ELR (cell line): ENCODE results near the gene LRRC52.
"Not testable (repeated sequence)": the region's sequence is repeated elsewhere in the genome, so short reads cannot be mapped to it uniquely, and the experiment has no call there.

Experiments used
- DNase-seq: peaks from one replicate; pipeline ENCODE4 v3.0.0-alpha.2; 2015; ENCODE audit warnings: low read depth

Gene LRRC52

GRCh38 chr1:165581926-165582325 is 38.1 kb downstream of the LRRC52 start:
- DNase-seq, result no peak

GRCh38 chr1:165586398-165586797 is 42.6 kb downstream of the LRRC52 start:
- no peak for DNase-seq

DNA sequence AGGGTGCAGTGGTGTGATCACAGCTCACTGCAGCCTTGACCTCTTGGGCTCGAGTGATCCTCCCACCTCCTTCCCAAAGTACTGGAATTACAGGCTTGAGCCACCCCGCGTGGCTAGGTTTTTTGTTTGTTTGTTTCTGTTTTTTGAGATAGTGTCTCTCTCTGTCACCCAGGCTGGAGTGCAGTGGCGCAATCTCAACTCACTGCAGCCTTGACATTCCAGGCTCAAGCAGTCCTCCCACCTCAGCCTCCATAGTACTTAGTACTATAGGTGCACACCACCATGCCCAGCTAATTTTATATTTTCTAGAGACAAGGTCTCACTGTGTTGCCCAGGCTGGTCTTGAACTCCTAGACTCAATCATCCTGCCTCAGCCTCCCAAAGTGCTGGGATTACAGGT is 47.6 kb downstream of the LRRC52 start:
- DNase-seq, result not testable (repeated sequence)

DNA sequence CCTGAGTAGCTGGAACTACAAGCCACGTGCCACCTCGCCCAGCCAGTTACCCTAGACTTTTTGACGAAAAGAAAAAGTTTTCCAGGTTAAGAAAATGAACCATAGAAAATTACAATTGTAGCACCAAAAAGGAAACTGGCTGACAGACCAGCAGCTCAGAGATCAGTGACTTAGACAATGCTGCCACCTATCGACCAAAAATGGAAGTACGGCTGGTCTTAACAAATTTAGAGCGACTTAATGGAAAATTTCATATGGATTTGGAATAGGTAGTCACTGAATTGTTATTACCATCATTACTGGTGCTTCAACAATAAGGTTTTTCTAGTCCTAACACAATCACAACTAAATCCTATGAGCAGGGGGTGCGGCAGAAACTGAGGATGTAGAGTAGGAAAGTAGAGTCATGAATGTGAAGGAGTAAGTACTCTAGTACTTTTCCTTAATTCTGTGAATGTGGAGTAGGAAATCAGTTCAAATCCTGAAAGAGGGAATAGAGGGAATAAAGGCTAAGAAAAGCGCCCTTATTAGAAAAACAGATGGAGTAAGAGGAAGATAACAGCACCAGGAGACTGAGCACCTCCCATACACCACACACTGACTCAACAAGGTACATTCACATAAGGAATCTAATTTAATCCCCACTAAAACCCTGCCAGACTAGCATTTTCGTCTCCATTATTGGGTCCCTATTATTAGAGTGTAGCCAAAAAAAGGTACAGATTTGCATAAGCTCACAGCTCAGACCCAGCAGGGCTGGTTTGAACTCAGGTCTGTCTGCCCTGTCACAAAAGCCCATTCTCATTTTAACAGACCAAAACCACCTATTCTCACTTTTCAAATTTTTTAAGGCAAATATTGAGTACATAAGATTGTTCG is 49.4 kb downstream of the LRRC52 start:
- DNase-seq, result peak; percentile 75

GRCh38 chr1:165595246-165595938 is 51.6 kb downstream of the LRRC52 start:
- DNase-seq, result peak; percentile 13

DNA sequence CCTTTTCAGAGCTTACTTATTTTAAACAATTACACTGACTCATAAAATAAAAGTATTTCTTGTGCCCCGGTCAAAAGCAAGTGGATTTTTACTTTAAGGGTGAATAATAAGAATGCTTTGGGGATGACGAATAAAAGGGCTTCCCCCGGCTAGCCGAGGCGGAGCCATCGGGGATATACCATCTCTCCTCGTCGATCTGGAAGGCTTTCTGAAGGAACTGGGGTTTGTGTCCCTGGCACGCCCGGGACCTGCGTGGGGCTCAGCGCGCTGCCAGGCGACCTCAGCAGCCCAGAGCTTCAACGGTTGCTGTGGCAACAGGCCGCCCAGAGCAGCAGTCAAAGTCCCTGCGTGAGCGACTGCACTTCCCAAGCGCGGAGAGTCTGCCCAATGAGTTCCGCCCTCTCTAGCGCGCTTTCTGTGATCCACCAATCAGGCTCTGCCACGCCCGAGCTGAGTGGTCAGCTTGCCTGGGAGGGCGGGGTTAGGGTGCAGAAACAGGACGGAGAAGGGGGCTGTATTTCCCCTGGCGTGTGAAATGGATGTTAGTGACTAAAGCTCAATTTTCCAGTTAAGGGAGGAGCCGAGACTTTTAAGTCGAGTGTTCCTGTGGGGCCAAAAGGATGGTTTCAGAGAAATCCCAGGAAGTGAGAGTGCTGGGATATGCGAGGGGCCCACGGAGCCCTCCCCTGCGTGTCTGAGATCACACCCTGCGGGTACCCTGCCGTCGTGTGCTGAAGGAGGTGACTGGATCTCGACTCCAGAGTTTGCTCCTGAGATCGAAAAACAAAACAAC is 54.3 kb downstream of the LRRC52 start:
- peak; percentile 97 for DNase-seq

- DNase-seq, result no peak
These were observed 54.9 kb downstream of the LRRC52 start for GRCh38 chr1:165598676-165599059.

DNA sequence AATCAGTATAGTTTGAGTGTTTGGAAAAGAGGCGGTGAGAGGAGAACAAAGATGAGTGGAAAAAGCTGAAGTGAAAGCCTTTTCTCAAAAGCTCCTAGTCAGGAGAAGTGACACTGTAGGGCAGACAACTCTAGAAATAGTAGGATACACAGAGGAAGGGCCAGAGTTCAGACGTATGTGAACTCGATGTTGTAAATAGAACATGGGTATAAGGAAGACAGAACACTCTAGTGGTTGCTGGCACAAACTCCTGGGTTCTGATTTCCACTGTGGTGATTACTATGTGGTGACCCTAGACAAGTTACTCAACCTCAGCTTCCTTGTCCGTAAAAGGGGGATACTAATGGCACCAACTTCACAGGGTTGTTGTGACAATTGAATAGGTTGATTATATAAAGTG is 57.0 kb downstream of the LRRC52 start:
- DNase-seq, result no peak

DNA sequence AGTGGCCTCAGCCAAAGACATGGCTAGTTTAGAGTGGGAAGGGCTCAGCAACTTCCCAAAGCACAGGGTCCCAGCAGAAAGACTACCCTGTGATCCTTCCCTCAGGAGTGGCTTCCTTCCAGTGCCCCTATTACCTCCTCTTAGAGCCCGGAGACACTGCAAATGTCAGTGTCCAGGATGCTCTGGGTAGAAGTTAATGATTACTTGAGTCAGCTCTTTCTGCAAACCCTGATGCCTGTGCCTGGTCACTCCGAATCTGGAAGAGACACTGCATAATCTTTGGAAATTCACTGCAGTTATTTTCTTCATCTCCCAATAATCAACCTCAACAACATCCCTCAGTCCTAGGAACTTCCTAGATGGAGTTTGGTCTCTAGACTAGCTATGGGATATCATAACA is 60.0 kb downstream of the LRRC52 start:
- no peak for DNase-seq

GRCh38 chr1:165605246-165605645 is 61.4 kb downstream of the LRRC52 start:
- no peak for DNase-seq

GRCh38 chr1:165606676-165607075 is 62.9 kb downstream of the LRRC52 start:
- not testable (repeated sequence) for DNase-seq

DNA sequence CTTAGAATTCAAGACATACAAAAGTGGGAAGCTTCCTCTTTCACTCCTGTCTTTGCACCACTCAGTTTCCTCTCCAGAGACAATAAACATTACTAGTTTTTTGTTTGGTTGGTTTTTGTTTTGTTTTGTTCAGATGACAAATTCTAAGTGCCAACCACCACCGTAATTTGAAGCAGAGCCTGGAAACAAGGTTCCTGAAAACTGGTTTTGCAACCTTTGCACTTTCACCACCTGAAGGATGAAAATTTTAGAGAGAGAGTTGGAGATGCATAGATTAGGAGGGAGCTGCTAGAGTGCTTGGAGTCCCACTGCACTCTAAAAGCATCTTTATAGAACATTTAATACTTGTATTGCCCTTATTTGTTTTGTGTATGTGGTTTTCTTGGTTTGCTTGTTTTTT is 67.1 kb downstream of the LRRC52 start:
- DNase-seq, result no peak

GRCh38 chr1:165612062-165612461 is 68.3 kb downstream of the LRRC52 start:
- DNase-seq, result no peak
